ENCODE measurements around the gene ZNF181. TPM values are rescaled to one million over a fixed set of nuclear protein-coding genes. Genes with fewer than 3 reads are reported as not detected.

ZNF181 gene
- total RNA-seq, 1 experiment from 2014 or later = 9.0 TPM

- Mint-ChIP-seq H3K4me3 (no peak overlapping the region), H3K27me3 (ENCODE audit: low read depth) (peaks cover 7% of the 10 kb centered on the region), H3K27ac (no peak overlapping the region), H3K36me3 (peaks cover 38% of the 10 kb centered on the region), H3K9me3 (peaks cover 35% of the 10 kb centered on the region), H3K4me1 (0 out of 2 replicates have a peak, but pooled peaks cover under 1% of the 10 kb centered on the region)
- no peak for ATAC-seq
- no peak for DNase-seq (ENCODE audit: low spot score)
- POLR2A ChIA-PET = no interaction called here
- CTCF ChIA-PET = no interaction called here
- TF ChIP-seq NFYB (CRISPR knock-in tag; conservative IDR thresholded peaks at IDR 0.05; ENCODE audit: low read depth) (no peak), TCF7 (CRISPR knock-in tag; IDR thresholded peaks at IDR 0.05; ENCODE audit: low read depth) (no peak), PRRX2 (CRISPR knock-in tag; IDR thresholded peaks at IDR 0.05) (no peak), CREM (CRISPR knock-in tag; IDR thresholded peaks at IDR 0.05) (no peak), ZNF416 (CRISPR knock-in tag; IDR thresholded peaks at IDR 0.05) (no peak), ZNF263 (CRISPR knock-in tag; IDR thresholded peaks at IDR 0.05; ENCODE audit: low read depth) (no peak), JUN (CRISPR knock-in tag; IDR thresholded peaks at IDR 0.05) (no peak), MYBL2 (CRISPR knock-in tag; IDR thresholded peaks at IDR 0.05) (no peak), CBFB (CRISPR knock-in tag; IDR thresholded peaks at IDR 0.05; ENCODE audit: low read depth) (no peak), NFE2L1 (CRISPR knock-in tag; IDR thresholded peaks at IDR 0.05) (no peak), SOX15 (CRISPR knock-in tag; IDR thresholded peaks at IDR 0.05) (no peak), RELA (CRISPR knock-in tag; IDR thresholded peaks at IDR 0.05; ENCODE audit: borderline replicate concordance) (no peak), JAZF1 (CRISPR knock-in tag; IDR thresholded peaks at IDR 0.05) (no peak)
- TF ChIP-seq, protein P1, sequence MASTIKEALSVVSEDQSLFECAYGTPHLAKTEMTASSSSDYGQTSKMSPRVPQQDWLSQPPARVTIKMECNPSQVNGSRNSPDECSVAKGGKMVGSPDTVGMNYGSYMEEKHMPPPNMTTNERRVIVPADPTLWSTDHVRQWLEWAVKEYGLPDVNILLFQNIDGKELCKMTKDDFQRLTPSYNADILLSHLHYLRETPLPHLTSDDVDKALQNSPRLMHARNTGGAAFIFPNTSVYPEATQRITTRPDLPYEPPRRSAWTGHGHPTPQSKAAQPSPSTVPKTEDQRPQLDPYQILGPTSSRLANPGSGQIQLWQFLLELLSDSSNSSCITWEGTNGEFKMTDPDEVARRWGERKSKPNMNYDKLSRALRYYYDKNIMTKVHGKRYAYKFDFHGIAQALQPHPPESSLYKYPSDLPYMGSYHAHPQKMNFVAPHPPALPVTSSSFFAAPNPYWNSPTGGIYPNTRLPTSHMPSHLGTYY (CRISPR knock-in tag; IDR thresholded peaks at IDR 0.05) = no peak
- TF ChIP-seq, protein P2, sequence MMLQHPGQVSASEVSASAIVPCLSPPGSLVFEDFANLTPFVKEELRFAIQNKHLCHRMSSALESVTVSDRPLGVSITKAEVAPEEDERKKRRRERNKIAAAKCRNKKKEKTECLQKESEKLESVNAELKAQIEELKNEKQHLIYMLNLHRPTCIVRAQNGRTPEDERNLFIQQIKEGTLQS (CRISPR knock-in tag; conservative IDR thresholded peaks at IDR 0.05) = no peak
- TF ChIP-seq, protein P3, sequence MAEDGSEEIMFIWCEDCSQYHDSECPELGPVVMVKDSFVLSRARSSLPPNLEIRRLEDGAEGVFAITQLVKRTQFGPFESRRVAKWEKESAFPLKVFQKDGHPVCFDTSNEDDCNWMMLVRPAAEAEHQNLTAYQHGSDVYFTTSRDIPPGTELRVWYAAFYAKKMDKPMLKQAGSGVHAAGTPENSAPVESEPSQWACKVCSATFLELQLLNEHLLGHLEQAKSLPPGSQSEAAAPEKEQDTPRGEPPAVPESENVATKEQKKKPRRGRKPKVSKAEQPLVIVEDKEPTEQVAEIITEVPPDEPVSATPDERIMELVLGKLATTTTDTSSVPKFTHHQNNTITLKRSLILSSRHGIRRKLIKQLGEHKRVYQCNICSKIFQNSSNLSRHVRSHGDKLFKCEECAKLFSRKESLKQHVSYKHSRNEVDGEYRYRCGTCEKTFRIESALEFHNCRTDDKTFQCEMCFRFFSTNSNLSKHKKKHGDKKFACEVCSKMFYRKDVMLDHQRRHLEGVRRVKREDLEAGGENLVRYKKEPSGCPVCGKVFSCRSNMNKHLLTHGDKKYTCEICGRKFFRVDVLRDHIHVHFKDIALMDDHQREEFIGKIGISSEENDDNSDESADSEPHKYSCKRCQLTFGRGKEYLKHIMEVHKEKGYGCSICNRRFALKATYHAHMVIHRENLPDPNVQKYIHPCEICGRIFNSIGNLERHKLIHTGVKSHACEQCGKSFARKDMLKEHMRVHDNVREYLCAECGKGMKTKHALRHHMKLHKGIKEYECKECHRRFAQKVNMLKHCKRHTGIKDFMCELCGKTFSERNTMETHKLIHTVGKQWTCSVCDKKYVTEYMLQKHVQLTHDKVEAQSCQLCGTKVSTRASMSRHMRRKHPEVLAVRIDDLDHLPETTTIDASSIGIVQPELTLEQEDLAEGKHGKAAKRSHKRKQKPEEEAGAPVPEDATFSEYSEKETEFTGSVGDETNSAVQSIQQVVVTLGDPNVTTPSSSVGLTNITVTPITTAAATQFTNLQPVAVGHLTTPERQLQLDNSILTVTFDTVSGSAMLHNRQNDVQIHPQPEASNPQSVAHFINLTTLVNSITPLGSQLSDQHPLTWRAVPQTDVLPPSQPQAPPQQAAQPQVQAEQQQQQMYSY (CRISPR knock-in tag; IDR thresholded peaks at IDR 0.05) = no peak
- TF ChIP-seq, protein P4, sequence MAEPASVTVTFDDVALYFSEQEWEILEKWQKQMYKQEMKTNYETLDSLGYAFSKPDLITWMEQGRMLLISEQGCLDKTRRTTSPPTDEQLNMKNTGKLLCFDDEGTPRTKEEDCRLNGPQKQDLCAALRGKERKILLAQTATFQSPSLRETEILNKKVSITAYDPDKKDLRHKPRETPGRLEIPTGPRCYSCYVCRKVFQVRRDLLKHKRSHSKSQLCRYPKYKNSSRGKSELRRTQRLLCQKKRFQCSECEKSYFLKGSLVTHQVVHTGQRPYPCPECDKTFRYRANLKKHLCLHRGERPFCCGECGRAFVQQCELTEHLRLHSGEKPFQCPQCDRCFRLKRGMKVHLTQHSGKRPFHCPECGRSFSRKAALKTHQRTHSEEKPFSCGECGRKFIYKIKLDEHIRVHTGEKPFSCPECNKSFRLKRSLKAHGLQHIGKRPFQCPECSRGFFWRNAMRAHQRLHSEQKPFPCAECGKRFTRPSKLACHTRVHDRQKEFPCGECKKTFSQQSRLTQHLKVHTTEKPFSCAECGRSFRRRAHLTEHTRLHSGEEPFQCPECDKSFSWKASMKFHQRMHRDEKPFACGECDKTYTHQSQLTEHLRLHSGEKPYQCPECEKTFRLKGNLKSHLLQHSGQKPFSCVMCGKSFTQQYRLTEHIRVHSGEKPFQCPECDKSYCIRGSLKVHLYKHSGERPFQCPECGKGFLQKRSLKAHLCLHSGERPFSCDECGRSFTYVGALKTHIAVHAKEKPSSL (CRISPR knock-in tag; conservative IDR thresholded peaks at IDR 0.05) = no peak
Observed at GRCh38 chr19:34687348-34687747, 46.7 kb upstream of the ZNF181 start.

DNA sequence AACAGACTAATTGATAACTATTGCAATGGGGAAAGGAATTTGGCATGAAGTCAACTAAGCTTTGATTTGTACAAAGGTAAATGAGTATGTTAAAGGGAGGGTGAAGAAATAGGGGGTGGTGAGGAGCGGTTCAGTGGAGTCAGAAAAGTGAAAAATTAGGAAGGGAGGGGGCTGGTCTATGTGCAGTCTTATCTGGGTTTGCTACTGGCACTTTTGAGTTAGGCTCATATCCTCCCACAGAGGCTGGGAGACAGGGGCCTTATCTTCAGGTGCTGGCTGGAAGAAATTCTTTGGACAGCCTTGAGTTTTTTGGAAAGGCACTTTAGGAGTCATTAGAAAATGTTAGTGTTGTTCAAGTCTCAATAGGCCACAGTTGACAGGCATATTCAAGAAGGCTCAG, 45.5 kb upstream of the ZNF181 start:
- TF ChIP-seq FOXJ3 (CRISPR knock-in tag; IDR thresholded peaks at IDR 0.05; ENCODE audit: borderline replicate concordance) = no peak
- no peak for TF ChIP-seq CBFB (CRISPR knock-in tag; IDR thresholded peaks at IDR 0.05; ENCODE audit: low read depth)
- TF ChIP-seq GABPB1 (CRISPR knock-in tag; IDR thresholded peaks at IDR 0.05) = no peak
- TF ChIP-seq ZNF263 (CRISPR knock-in tag; IDR thresholded peaks at IDR 0.05; ENCODE audit: low read depth) = no peak
- TF ChIP-seq RELA (CRISPR knock-in tag; IDR thresholded peaks at IDR 0.05; ENCODE audit: borderline replicate concordance) = no peak
- TF ChIP-seq, protein P5, sequence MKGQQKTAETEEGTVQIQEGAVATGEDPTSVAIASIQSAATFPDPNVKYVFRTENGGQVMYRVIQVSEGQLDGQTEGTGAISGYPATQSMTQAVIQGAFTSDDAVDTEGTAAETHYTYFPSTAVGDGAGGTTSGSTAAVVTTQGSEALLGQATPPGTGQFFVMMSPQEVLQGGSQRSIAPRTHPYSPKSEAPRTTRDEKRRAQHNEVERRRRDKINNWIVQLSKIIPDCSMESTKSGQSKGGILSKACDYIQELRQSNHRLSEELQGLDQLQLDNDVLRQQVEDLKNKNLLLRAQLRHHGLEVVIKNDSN (CRISPR knock-in tag; IDR thresholded peaks at IDR 0.05) = no peak
- peaks cover 8% of the 10 kb centered on the region for H3K27me3 Mint-ChIP-seq (ENCODE audit: low read depth)
- POLR2A ChIA-PET = no interaction called here

More for the DNA sequence above, 45.5 kb upstream of the ZNF181 start:
- H3K27ac Mint-ChIP-seq = no peak overlapping the region
- no peak overlapping the region for H3K4me3 Mint-ChIP-seq
- peaks cover 31% of the 10 kb centered on the region for H3K9me3 Mint-ChIP-seq
- ATAC-seq (no peak), DNase-seq (ENCODE audit: low spot score) (no peak)
- H3K4me1 Mint-ChIP-seq = peaks cover 4% of the 10 kb centered on the region; the same call in 1 of the 2 replicates
- CTCF ChIA-PET = no interaction called here
- peaks cover 25% of the 10 kb centered on the region for H3K36me3 Mint-ChIP-seq

Measured in WTC11 (cell line).